HG03432 (cell line): Measurements from ENCODE around the gene CPXM2.
"Not testable (repeated sequence)": the region's sequence is repeated elsewhere in the genome, so short reads cannot be mapped to it uniquely, and the experiment has no call there.

Source experiments
- ATAC-seq: cut with Tn5 transposase; IDR thresholded peaks from one replicate; pipeline ENCODE4 v1.9.1; 2021; ENCODE audit warnings: mild to moderate bottlenecking, moderate library complexity; ENCODE audit not compliant: unreplicated experiment

The CPXM2 gene

GRCh38 chr10:123747426-123747825, 144.2 kb downstream of the CPXM2 start:
- no peak for ATAC-seq

- no peak for ATAC-seq
These were observed 144.7 kb downstream of the CPXM2 start for GRCh38 chr10:123746942-123747341.

GRCh38 chr10:123746520-123746919, 145.1 kb downstream of the CPXM2 start:
- no peak for ATAC-seq

GRCh38 chr10:123746061-123746460, 145.5 kb downstream of the CPXM2 start:
- ATAC-seq = no peak

- ATAC-seq = no peak
These were observed 147.4 kb downstream of the CPXM2 start for GRCh38 chr10:123744224-123744536.

- no peak for ATAC-seq
These were observed 148.0 kb downstream of the CPXM2 start for GRCh38 chr10:123743441-123744223.

DNA sequence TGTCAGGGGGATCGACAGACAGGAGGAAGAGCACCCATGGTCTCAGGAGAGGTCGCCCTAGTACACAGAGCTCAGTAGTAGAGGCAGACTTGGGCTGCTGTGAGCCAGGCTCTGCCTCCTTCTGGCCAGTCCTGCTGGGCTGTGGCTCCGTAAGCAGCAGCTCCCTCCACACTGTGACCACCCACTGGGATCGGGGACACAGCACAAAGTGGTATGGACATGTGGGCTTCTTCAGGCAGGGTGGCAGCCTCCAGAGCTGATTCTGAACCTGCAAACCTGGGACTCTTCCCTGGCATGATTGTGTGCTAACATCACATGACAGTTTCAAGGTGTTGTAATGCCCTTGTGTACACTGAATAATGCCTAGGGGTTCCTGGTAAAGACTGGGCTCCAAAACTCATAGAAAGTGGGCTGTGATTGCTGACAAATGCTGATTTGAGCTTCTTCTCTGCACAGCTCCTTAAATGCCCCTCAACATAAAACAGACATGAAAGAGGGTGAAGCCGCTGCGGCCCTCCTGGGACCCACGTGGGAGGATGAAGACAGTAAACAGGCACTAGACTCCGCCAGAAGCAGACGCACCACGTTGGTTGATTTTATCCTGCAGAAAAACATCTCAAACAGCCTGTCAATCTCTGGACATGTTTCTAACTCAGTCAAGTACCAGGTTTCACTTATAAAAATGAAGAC, 148.7 kb downstream of the CPXM2 start:
- no peak for ATAC-seq

- no peak for ATAC-seq
These were observed 149.9 kb downstream of the CPXM2 start for GRCh38 chr10:123741711-123742110.

GRCh38 chr10:123741146-123741545, 150.5 kb downstream of the CPXM2 start:
- ATAC-seq = no peak

DNA sequence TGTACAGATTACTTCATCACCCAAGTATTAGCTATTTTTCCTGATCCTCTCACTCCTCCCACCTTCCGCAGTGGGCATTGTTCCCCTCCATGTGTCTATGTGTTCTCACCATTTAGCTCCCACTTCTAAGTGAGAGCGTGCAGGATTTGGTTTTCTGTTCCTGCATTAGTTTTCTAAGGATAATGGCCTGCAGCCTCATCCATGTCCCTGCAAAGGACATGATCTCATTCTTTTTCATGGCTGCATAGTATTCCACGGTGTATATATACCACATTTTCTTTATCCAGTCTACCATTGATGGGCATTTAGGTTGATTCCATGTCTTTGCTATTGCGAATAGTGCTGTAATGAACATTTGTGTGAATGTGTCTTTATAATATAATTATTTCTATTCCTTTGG, 154.7 kb downstream of the CPXM2 start:
- ATAC-seq = not testable (repeated sequence)

GRCh38 chr10:123729523-123729922, 162.1 kb downstream of the CPXM2 start:
- no peak for ATAC-seq

DNA sequence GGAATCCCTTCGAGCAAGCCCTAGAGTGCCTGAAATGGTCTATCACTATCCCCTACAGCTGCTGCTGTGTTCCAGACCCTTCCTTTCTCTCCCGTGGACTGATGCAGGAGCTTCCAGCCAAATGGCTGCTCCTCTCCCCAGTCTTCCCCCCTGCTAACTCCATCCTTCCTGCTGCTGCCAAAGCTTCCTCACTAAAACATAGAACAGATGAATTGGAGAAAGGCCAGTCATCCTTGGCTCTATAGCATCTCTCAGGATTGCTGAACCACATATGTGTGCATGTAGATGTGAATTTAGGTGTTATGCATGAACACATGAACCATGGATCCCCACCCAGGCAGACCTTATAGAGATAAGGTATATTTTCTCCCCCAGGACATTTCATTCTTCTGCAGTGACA, 164.8 kb downstream of the CPXM2 start:
- ATAC-seq = no peak

- ATAC-seq = no peak
These were observed 165.2 kb downstream of the CPXM2 start for GRCh38 chr10:123726381-123726780.

- no peak for ATAC-seq
These were observed 166.9 kb downstream of the CPXM2 start for GRCh38 chr10:123724747-123725146.

DNA sequence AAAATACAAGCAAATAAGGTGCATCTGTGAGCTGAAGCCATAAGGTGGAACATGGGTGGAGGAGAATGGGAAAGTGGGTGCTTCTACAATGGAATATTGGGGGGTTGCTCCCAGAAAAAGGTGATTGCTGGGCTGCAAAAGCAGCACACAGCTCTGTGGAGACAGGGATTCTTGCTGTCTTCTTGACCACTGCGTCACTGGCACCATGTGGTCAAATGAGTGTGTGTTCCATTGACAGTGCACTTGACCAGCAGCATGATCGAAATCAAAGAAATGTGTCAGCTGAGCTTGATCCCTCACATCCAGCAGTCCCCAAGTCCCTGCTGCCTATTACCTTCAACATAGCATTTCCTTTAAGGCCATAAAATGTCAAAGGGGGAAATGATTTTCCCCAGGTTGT, 169.3 kb downstream of the CPXM2 start:
- no peak for ATAC-seq

- no peak for ATAC-seq
These were observed 170.1 kb downstream of the CPXM2 start for GRCh38 chr10:123721441-123722049.

DNA sequence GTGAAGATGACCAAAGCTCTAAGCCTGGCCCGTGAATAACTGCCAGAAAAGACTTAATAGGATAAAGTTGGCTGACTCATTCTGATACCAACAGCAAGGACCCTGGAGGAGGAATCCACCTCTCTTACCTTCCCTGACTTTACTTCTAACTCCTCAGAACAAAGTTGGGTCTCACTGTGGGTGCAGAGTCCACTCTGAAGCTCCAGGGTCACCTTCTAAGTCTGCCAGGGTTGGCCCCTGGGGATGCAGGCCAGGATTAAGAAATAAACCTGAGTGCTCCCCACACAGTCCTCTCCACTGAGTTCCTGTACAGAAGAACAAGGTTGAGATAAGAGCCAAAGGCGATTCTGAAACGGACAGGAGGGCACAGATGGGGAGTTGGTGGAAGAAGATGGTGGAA, 171.1 kb downstream of the CPXM2 start:
- ATAC-seq = no peak

- ATAC-seq = no peak
These were observed 173.0 kb downstream of the CPXM2 start for GRCh38 chr10:123718544-123719060.

- ATAC-seq = no peak
These were observed 174.3 kb downstream of the CPXM2 start for GRCh38 chr10:123717336-123717735.

DNA sequence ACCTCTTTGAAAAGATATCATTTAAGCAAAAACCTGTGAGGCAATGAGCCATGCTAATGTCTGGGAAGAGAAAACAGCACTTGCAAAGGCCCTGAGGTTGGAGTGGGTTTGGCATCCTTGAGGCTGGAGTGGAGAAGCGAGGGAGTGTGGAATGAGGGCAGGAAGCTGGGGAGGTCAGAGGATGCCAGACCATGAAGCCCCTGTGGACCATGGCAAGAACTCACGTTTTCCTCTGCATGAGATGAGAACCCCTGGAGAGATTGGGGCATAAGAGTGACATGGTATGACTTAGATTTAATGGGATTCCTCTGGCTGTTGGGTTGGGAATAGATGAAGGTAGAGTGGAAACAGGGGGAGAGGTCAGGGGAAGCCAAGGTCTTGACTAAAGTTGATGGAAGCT, 176.1 kb downstream of the CPXM2 start:
- ATAC-seq = no peak

- ATAC-seq = no peak
These were observed 185.4 kb downstream of the CPXM2 start for GRCh38 chr10:123706236-123706635.

GRCh38 chr10:123704812-123705211, 186.8 kb downstream of the CPXM2 start:
- no peak for ATAC-seq
